Ishikawa (cell line): ENCODE measurements around the gene NMUR1.

ENCODE experiments used
- CEBPB ChIP-seq: IDR thresholded peaks from 2 replicates; pipeline ENCODE4 v1.6.1; 2012
- CREB1 ChIP-seq: IDR thresholded peaks from 2 replicates; pipeline ENCODE4 v1.6.1; 2012; ENCODE audit warnings: low read depth
- EGR1 ChIP-seq: IDR thresholded peaks from 2 replicates; pipeline ENCODE4 v1.6.1; 2012
- EP300 ChIP-seq: IDR thresholded peaks from 2 replicates; pipeline ENCODE4 v1.6.1; 2012; ENCODE audit warnings: borderline replicate concordance
- FOXM1 ChIP-seq: IDR thresholded peaks from 2 replicates; pipeline ENCODE4 v1.6.1; 2012; ENCODE audit warnings: low read depth, borderline replicate concordance
- NFIC ChIP-seq: IDR thresholded peaks from 2 replicates; pipeline ENCODE4 v1.6.1; 2012
- RAD21 ChIP-seq: IDR thresholded peaks from 2 replicates; pipeline ENCODE4 v1.6.1; 2012; ENCODE audit warnings: low read depth
- TAF1 ChIP-seq: IDR thresholded peaks from 2 replicates; pipeline ENCODE4 v1.6.1; 2012; ENCODE audit warnings: low read depth, mild to moderate bottlenecking
- TCF12 ChIP-seq: IDR thresholded peaks from 2 replicates; pipeline ENCODE4 v1.6.1; 2012; ENCODE audit warnings: low read depth
- TEAD4 ChIP-seq: IDR thresholded peaks from 2 replicates; pipeline ENCODE4 v1.6.1; 2012
- YY1 ChIP-seq: IDR thresholded peaks from 2 replicates; pipeline ENCODE4 v1.6.1; 2012; ENCODE audit warnings: low read depth
- ZBTB7A ChIP-seq: IDR thresholded peaks from 2 replicates; pipeline ENCODE4 v1.6.1; 2012; ENCODE audit warnings: low read depth
- TF ChIP-seq, protein P1 (sequence below): IDR thresholded peaks from 2 replicates; pipeline ENCODE4 v1.6.1; 2012; ENCODE audit warnings: low read depth, mild to moderate bottlenecking
- TF ChIP-seq, protein P2 (sequence below): IDR thresholded peaks from 2 replicates; pipeline ENCODE4 v1.6.1; 2012
- TF ChIP-seq, protein P3 (sequence below): IDR thresholded peaks from 2 replicates; pipeline ENCODE4 v1.6.1; 2012

NMUR1 gene

DNA sequence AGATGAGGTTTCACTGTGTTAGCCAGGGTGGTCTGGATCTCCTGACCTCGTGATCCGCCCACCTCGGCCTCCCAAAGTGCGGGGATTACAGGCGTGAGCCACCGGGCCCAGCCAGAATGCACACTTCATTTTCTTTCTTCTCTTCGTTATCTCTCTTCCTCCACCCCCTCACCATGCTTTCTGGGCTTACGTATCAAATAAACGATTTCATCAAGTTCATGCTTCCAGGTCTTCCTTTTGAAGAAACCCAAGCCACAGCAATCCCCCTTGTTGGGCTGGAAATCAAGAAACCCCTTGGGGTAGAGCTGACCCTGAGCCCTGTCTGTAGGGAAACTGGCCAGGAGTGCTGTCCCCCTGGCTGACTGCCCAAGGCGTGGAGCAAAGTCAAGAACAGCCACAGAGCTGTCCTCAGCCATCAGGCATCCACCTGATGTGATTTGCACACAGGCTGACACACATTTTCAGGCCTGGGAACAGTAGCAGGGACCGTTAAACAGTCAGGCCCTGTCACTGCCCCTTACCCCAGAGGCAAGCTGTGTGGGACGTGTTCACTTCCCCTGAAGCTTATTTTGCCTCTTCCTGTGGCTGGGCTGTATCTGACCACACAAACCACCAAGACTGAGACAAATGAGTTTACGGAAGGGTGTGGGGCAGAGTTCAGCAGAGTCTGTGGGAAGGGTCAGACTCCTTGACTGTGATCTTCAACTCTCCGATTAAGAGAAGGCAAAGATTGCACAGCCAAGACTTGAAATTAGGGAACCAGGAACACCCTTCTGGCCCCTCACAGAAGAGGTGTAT, 15.1 kb upstream of the NMUR1 start:
- TF ChIP-seq ZBTB7A (no peak), CREB1 (no peak), TAF1 (no peak), NFIC (no peak), CEBPB (no peak), YY1 (no peak), FOXM1 (no peak), TCF12 (no peak), TEAD4 (no peak), RAD21 (no peak), EGR1 (no peak), EP300 (no peak)
- TF ChIP-seq, protein P1, sequence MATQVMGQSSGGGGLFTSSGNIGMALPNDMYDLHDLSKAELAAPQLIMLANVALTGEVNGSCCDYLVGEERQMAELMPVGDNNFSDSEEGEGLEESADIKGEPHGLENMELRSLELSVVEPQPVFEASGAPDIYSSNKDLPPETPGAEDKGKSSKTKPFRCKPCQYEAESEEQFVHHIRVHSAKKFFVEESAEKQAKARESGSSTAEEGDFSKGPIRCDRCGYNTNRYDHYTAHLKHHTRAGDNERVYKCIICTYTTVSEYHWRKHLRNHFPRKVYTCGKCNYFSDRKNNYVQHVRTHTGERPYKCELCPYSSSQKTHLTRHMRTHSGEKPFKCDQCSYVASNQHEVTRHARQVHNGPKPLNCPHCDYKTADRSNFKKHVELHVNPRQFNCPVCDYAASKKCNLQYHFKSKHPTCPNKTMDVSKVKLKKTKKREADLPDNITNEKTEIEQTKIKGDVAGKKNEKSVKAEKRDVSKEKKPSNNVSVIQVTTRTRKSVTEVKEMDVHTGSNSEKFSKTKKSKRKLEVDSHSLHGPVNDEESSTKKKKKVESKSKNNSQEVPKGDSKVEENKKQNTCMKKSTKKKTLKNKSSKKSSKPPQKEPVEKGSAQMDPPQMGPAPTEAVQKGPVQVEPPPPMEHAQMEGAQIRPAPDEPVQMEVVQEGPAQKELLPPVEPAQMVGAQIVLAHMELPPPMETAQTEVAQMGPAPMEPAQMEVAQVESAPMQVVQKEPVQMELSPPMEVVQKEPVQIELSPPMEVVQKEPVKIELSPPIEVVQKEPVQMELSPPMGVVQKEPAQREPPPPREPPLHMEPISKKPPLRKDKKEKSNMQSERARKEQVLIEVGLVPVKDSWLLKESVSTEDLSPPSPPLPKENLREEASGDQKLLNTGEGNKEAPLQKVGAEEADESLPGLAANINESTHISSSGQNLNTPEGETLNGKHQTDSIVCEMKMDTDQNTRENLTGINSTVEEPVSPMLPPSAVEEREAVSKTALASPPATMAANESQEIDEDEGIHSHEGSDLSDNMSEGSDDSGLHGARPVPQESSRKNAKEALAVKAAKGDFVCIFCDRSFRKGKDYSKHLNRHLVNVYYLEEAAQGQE: no peak
- TF ChIP-seq, protein P2, sequence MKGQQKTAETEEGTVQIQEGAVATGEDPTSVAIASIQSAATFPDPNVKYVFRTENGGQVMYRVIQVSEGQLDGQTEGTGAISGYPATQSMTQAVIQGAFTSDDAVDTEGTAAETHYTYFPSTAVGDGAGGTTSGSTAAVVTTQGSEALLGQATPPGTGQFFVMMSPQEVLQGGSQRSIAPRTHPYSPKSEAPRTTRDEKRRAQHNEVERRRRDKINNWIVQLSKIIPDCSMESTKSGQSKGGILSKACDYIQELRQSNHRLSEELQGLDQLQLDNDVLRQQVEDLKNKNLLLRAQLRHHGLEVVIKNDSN: no peak
- TF ChIP-seq, protein P3, sequence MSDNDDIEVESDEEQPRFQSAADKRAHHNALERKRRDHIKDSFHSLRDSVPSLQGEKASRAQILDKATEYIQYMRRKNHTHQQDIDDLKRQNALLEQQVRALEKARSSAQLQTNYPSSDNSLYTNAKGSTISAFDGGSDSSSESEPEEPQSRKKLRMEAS: no peak

DNA sequence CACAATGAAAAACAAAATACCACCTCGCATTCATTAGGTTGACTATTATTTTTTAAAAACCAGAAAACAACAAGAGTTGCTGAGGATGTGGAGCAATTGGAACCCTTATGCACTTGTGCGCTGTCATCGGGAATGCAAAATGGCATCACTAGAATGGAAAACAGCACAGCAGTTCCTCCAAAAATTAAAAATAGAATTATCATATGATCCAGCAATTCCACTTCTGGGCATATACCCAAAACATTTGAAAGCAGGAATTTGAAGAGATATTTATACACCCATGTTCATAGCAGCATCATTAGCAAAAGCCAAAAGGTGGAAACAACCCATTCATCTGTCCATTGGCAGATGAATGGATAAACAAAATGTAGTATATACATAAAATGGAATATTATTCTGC, 11.9 kb upstream of the NMUR1 start:
- TF ChIP-seq, protein P1: no peak
- TF ChIP-seq, protein P2: no peak
- TF ChIP-seq TAF1 (no peak), CREB1 (no peak), CEBPB (no peak), NFIC (no peak), EP300 (no peak), TEAD4 (no peak), TCF12 (no peak), ZBTB7A (no peak), EGR1 (no peak), FOXM1 (no peak), YY1 (no peak), RAD21 (no peak)
- TF ChIP-seq, protein P3: no peak

DNA sequence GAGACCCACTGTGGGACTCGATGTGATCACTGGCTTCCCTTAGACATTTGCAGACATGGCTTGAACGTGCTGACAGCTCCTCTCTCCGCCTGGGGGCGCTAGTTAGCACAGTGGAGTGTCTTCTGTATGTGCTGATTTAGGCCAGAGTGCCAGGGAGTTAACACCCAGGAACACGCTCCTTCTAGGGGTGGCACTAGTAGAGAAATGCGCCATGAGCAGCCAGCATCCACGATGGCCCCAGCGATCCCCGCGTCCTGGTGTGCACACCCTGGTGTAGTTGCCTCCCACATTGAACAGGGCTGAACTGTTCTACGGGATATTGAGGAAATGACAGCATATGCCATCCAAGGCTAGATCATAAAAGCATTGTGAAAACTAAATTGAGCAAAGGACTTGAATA, 11.4 kb upstream of the NMUR1 start:
- TF ChIP-seq ZBTB7A: no peak
- no peak for TF ChIP-seq EGR1
- TF ChIP-seq YY1: no peak
- TF ChIP-seq, protein P1: no peak
- no peak for TF ChIP-seq CEBPB
- TF ChIP-seq EP300: no peak
- TF ChIP-seq TAF1: no peak
- TF ChIP-seq NFIC: no peak
- TF ChIP-seq FOXM1: no peak
- no peak for TF ChIP-seq TEAD4
- no peak for TF ChIP-seq CREB1
- TF ChIP-seq, protein P3: no peak
- TF ChIP-seq TCF12: no peak
- TF ChIP-seq, protein P2: no peak
- TF ChIP-seq RAD21: no peak
